ENCODE measurements around the gene BDP1.
"Not testable (repeated sequence)": the region's sequence is repeated elsewhere in the genome, so short reads cannot be mapped to it uniquely, and the experiment has no call there.

The BDP1 gene

GRCh38 chr5:71573591-71573990 is 118.1 kb downstream of the BDP1 start:
- no peak overlapping the region for H2BK12ac ChIP-seq (ENCODE audit: low read length)
- H2AFZ ChIP-seq (ENCODE audit: insufficient read depth, low read length, poor library complexity): no peak overlapping the region
- H4K91ac ChIP-seq (ENCODE audit: low read depth, low read length): no peak overlapping the region
- peaks cover 2 to 3% of the 10 kb centered on the region in 2 experiments for H3K36me3 ChIP-seq (ENCODE audit: control insufficient read depth in 1 of 2, insufficient read depth in 2 of 2, low read length in 2 of 2)
- H2BK5ac ChIP-seq (ENCODE audit: low read depth, low read length, poor library complexity): no peak overlapping the region
- H3K9me3 ChIP-seq (ENCODE audit: insufficient read depth, low read depth, low read length): no peaks in the 10 kb centered on the region
- H3K27ac ChIP-seq (ENCODE audit: low read depth, low read length): peak overlapping the region; percentile 1
- no peak overlapping the region for H3K4ac ChIP-seq (ENCODE audit: low read depth, low read length)
- no peak overlapping the region for H3K14ac ChIP-seq (ENCODE audit: low read length)
- H3K4me2 ChIP-seq (ENCODE audit: low read length): peak overlapping the region; percentile 25
- no peak overlapping the region for H3K9ac ChIP-seq (ENCODE audit: low read length)
- peak; percentile 77 to 90 for DNase-seq
- H3K18ac ChIP-seq (ENCODE audit: low read length): no peak overlapping the region
- no peaks in the 10 kb centered on the region for H3K27me3 ChIP-seq (ENCODE audit: insufficient read depth, low read length)
- peaks cover 2 to 3% of the 10 kb centered on the region in 2 experiments for H3K4me1 ChIP-seq (ENCODE audit: control insufficient read depth in 1 of 2, insufficient read depth in 2 of 2, low read length in 2 of 2)
- H2AK5ac ChIP-seq (ENCODE audit: low read length): no peak overlapping the region
- H4K8ac ChIP-seq (ENCODE audit: low read depth, low read length): no peak overlapping the region
- no peak overlapping the region for H4K12ac ChIP-seq (ENCODE audit: low read depth, low read length)
- H3K4me3 ChIP-seq (ENCODE audit: low read depth, low read length): no peak overlapping the region
- H3K79me2 ChIP-seq (ENCODE audit: control insufficient read depth, insufficient read depth, low read length, poor library complexity): no peaks in the 10 kb centered on the region
- no peak overlapping the region for H2BK120ac ChIP-seq (ENCODE audit: insufficient read depth, low read length, poor library complexity)
- no peak overlapping the region for H3K23ac ChIP-seq (ENCODE audit: low read length)
- H3K79me1 ChIP-seq (ENCODE audit: low read length): peaks cover 5% of the 10 kb centered on the region
- WGBS (ENCODE audit: extremely low coverage, insufficient coverage, insufficient read length): no CpG with 5 or more reads among the region's 7 CpGs

- not testable (repeated sequence) for H2BK12ac ChIP-seq (ENCODE audit: low read length); H3K79me2 ChIP-seq (ENCODE audit: control insufficient read depth, insufficient read depth, low read length, poor library complexity)
Observed at GRCh38 chr5:71575588-71575987, 120.1 kb downstream of the BDP1 start.

GRCh38 chr5:71576241-71576640 is 120.8 kb downstream of the BDP1 start:
- H2BK12ac ChIP-seq (ENCODE audit: low read length): no peak overlapping the region
- H3K18ac ChIP-seq (ENCODE audit: low read length): no peak overlapping the region
- no peak overlapping the region for H2BK120ac ChIP-seq (ENCODE audit: insufficient read depth, low read length, poor library complexity)
- no peak overlapping the region for H3K27ac ChIP-seq (ENCODE audit: low read depth, low read length)
- no peak overlapping the region for H3K14ac ChIP-seq (ENCODE audit: low read length)
- no peak overlapping the region for H3K4me2 ChIP-seq (ENCODE audit: low read length)
- H3K4me3 ChIP-seq (ENCODE audit: low read depth, low read length): no peak overlapping the region
- peaks cover 2 to 3% of the 10 kb centered on the region in 2 experiments for H3K36me3 ChIP-seq (ENCODE audit: control insufficient read depth in 1 of 2, insufficient read depth in 2 of 2, low read length in 2 of 2)
- no peaks in the 10 kb centered on the region for H3K79me2 ChIP-seq (ENCODE audit: control insufficient read depth, insufficient read depth, low read length, poor library complexity)
- H3K4me1 ChIP-seq (ENCODE audit: control insufficient read depth in 1 of 2, insufficient read depth in 2 of 2, low read length in 2 of 2): peaks cover 0 to 2% of the 10 kb centered on the region in 2 experiments
- no peak overlapping the region for H2BK5ac ChIP-seq (ENCODE audit: low read depth, low read length, poor library complexity)
- no peak overlapping the region for H4K91ac ChIP-seq (ENCODE audit: low read depth, low read length)
- H3K4ac ChIP-seq (ENCODE audit: low read depth, low read length): no peak overlapping the region
- H4K8ac ChIP-seq (ENCODE audit: low read depth, low read length): no peak overlapping the region
- no CpG with 5 or more reads among the region's 3 CpGs for WGBS (ENCODE audit: extremely low coverage, insufficient coverage, insufficient read length)
- no peak for DNase-seq
- no peaks in the 10 kb centered on the region for H3K9me3 ChIP-seq (ENCODE audit: insufficient read depth, low read depth, low read length)
- H2AFZ ChIP-seq (ENCODE audit: insufficient read depth, low read length, poor library complexity): no peak overlapping the region
- H2AK5ac ChIP-seq (ENCODE audit: low read length): no peak overlapping the region
- no peak overlapping the region for H3K23ac ChIP-seq (ENCODE audit: low read length)
- no peak overlapping the region for H3K9ac ChIP-seq (ENCODE audit: low read length)
- H3K27me3 ChIP-seq (ENCODE audit: insufficient read depth, low read length): no peaks in the 10 kb centered on the region
- H3K79me1 ChIP-seq (ENCODE audit: low read length): peaks cover 5% of the 10 kb centered on the region
- H4K12ac ChIP-seq (ENCODE audit: low read depth, low read length): no peak overlapping the region

More at GRCh38 chr5:71575588-71575987, 120.1 kb downstream of the BDP1 start:
- not testable (repeated sequence) for H2BK120ac ChIP-seq (ENCODE audit: insufficient read depth, low read length, poor library complexity); H4K8ac ChIP-seq (ENCODE audit: low read depth, low read length); H3K14ac ChIP-seq (ENCODE audit: low read length); H2BK5ac ChIP-seq (ENCODE audit: low read depth, low read length, poor library complexity); H3K4me3 ChIP-seq (ENCODE audit: low read depth, low read length); H3K4me1 ChIP-seq (ENCODE audit: control insufficient read depth in 1 of 2, insufficient read depth in 2 of 2, low read length in 2 of 2); H3K27me3 ChIP-seq (ENCODE audit: insufficient read depth, low read length); DNase-seq; H3K23ac ChIP-seq (ENCODE audit: low read length); H3K9ac ChIP-seq (ENCODE audit: low read length); H3K18ac ChIP-seq (ENCODE audit: low read length); H3K9me3 ChIP-seq (ENCODE audit: insufficient read depth, low read depth, low read length); H2AK5ac ChIP-seq (ENCODE audit: low read length); H3K36me3 ChIP-seq (ENCODE audit: control insufficient read depth in 1 of 2, insufficient read depth in 2 of 2, low read length in 2 of 2); H4K91ac ChIP-seq (ENCODE audit: low read depth, low read length); H4K12ac ChIP-seq (ENCODE audit: low read depth, low read length); H3K27ac ChIP-seq (ENCODE audit: low read depth, low read length); H3K4me2 ChIP-seq (ENCODE audit: low read length); H3K79me1 ChIP-seq (ENCODE audit: low read length); H2AFZ ChIP-seq (ENCODE audit: insufficient read depth, low read length, poor library complexity); H3K4ac ChIP-seq (ENCODE audit: low read depth, low read length)
- WGBS (ENCODE audit: extremely low coverage, insufficient coverage, insufficient read length): no CpG with 5 or more reads among the region's 4 CpGs

- H3K79me2 ChIP-seq (ENCODE audit: control insufficient read depth, insufficient read depth, low read length, poor library complexity); H3K18ac ChIP-seq (ENCODE audit: low read length); H3K9ac ChIP-seq (ENCODE audit: low read length); H3K4me3 ChIP-seq (ENCODE audit: low read depth, low read length); H3K14ac ChIP-seq (ENCODE audit: low read length); H2AK5ac ChIP-seq (ENCODE audit: low read length); H3K9me3 ChIP-seq (ENCODE audit: insufficient read depth, low read depth, low read length); H4K91ac ChIP-seq (ENCODE audit: low read depth, low read length); H4K8ac ChIP-seq (ENCODE audit: low read depth, low read length); H3K4me1 ChIP-seq (ENCODE audit: control insufficient read depth in 1 of 2, insufficient read depth in 2 of 2, low read length in 2 of 2); H3K79me1 ChIP-seq (ENCODE audit: low read length); H3K4ac ChIP-seq (ENCODE audit: low read depth, low read length); H3K27ac ChIP-seq (ENCODE audit: low read depth, low read length); H3K27me3 ChIP-seq (ENCODE audit: insufficient read depth, low read length); H4K12ac ChIP-seq (ENCODE audit: low read depth, low read length); H2BK120ac ChIP-seq (ENCODE audit: insufficient read depth, low read length, poor library complexity); H3K4me2 ChIP-seq (ENCODE audit: low read length); H3K23ac ChIP-seq (ENCODE audit: low read length); H3K36me3 ChIP-seq (ENCODE audit: control insufficient read depth in 1 of 2, insufficient read depth in 2 of 2, low read length in 2 of 2); H2AFZ ChIP-seq (ENCODE audit: insufficient read depth, low read length, poor library complexity); H2BK5ac ChIP-seq (ENCODE audit: low read depth, low read length, poor library complexity); H2BK12ac ChIP-seq (ENCODE audit: low read length): not testable (repeated sequence)
- DNase-seq: peak; percentile 91
- no CpG with 5 or more reads among the region's 6 CpGs for WGBS (ENCODE audit: extremely low coverage, insufficient coverage, insufficient read length)
Observed at GRCh38 chr5:71577839-71578238, 122.4 kb downstream of the BDP1 start.
